ENCODE results near the gene RNF151.

RNF151 gene

GRCh38 chr16:1987198-1987597 is 20.5 kb downstream of the RNF151 start:
- Histone ChIP-seq H3K27ac (ENCODE audit: insufficient read depth in 1 of 2, low read depth in 1 of 2, low read length in 2 of 2, poor library complexity in 1 of 2, severe bottlenecking in 2 of 2) (no peak overlapping the region), H3K36me3 (ENCODE audit: control insufficient read depth in 4 of 4, insufficient read depth in 4 of 4, low read length in 3 of 4) (peaks cover 0 to 22% (median 16%) of the 10 kb centered on the region in 4 experiments), H3K4me1 (ENCODE audit: control extremely low read depth in 1 of 4, control insufficient read depth in 4 of 4, insufficient read depth in 4 of 4, low read length in 3 of 4) (peaks cover 0 to 45% (median 38%) of the 10 kb centered on the region in 4 experiments), H3K27me3 (replicated peaks in 2 of 5; ENCODE audit: control insufficient read depth in 4 of 5, insufficient read depth in 5 of 5, low read length in 4 of 5) (peaks cover 0 to 56% (median 33%) of the 10 kb centered on the region in 5 experiments), H3K4me3 (ENCODE audit: control insufficient read depth in 1 of 7, extremely low read depth in 1 of 7, insufficient read depth in 4 of 7, low read depth in 2 of 7, low read length in 6 of 7) (no peak overlapping the region), H3K9me3 (ENCODE audit: control extremely low read depth in 1 of 5, control insufficient read depth in 4 of 5, insufficient read depth in 2 of 5, low read depth in 1 of 5, low read length in 4 of 5) (no peaks in the 10 kb centered on the region)
- ChIA-PET POLR2A (no interaction called here), CTCF (no interaction called here)
- no peak for DNase-seq
- WGBS (ENCODE audit: insufficient coverage) = 90% methylated on average over 9 of the region's 10 CpGs

GRCh38 chr16:1989209-1990100 is 22.8 kb downstream of the RNF151 start, which contains the start of gene SYNGR3:
TSS of gene SYNGR3 (plus strand) at chr16:1989970. CDS start at chr16:1990103, 133 bp downstream.
- H3K27me3 ChIP-seq (replicated peaks in 2 of 5; ENCODE audit: control insufficient read depth in 4 of 5, insufficient read depth in 5 of 5, low read length in 4 of 5) = peaks cover 0 to 45% (median 22%) of the 10 kb centered on the region in 5 experiments
- H3K9me3 ChIP-seq (ENCODE audit: control extremely low read depth in 1 of 5, control insufficient read depth in 4 of 5, insufficient read depth in 2 of 5, low read depth in 1 of 5, low read length in 4 of 5) = no peaks in the 10 kb centered on the region
- H3K4me3 ChIP-seq (ENCODE audit: control insufficient read depth in 1 of 7, extremely low read depth in 1 of 7, insufficient read depth in 4 of 7, low read depth in 2 of 7, low read length in 6 of 7) = peak within 1 kb of the TSS in 6 of 7 experiments; percentile 19 to 66 (median 36)
- H3K36me3 ChIP-seq (ENCODE audit: control insufficient read depth in 4 of 4, insufficient read depth in 4 of 4, low read length in 3 of 4) = peaks cover 0 to 22% (median 16%) of the 10 kb centered on the region in 4 experiments
- H3K4me1 ChIP-seq (ENCODE audit: control extremely low read depth in 1 of 4, control insufficient read depth in 4 of 4, insufficient read depth in 4 of 4, low read length in 3 of 4) = peaks cover 0 to 39% (median 30%) of the 10 kb centered on the region in 4 experiments
- ChIA-PET POLR2A (no interaction called here), CTCF (interaction anchor here (1.3 kb wide), 1 partner anchor 21 kb away, joined by 3 read pairs; no protein-coding TSS in a partner anchor)
- H3K27ac ChIP-seq (ENCODE audit: insufficient read depth in 1 of 2, low read depth in 1 of 2, low read length in 2 of 2, poor library complexity in 1 of 2, severe bottlenecking in 2 of 2) = no peak within 1 kb of the TSS
- DNase-seq = no peak
- WGBS (ENCODE audit: insufficient coverage) = 9% methylated on average over 51 of the region's 67 CpGs

- ChIA-PET POLR2A (no interaction called here), CTCF (no interaction called here)
- Histone ChIP-seq H3K4me1 (ENCODE audit: control extremely low read depth in 1 of 4, control insufficient read depth in 4 of 4, insufficient read depth in 4 of 4, low read length in 3 of 4) (peaks cover 0 to 34% (median 24%) of the 10 kb centered on the region in 4 experiments), H3K27me3 (replicated peaks in 2 of 5; ENCODE audit: control insufficient read depth in 4 of 5, insufficient read depth in 5 of 5, low read length in 4 of 5) (peaks cover 0 to 45% (median 22%) of the 10 kb centered on the region in 5 experiments), H3K27ac (ENCODE audit: insufficient read depth in 1 of 2, low read depth in 1 of 2, low read length in 2 of 2, poor library complexity in 1 of 2, severe bottlenecking in 2 of 2) (no peak overlapping the region), H3K4me3 (ENCODE audit: control insufficient read depth in 1 of 7, extremely low read depth in 1 of 7, insufficient read depth in 4 of 7, low read depth in 2 of 7, low read length in 6 of 7) (peak overlapping the region in 2 of 7 experiments; percentile 36 to 50), H3K9me3 (ENCODE audit: control extremely low read depth in 1 of 5, control insufficient read depth in 4 of 5, insufficient read depth in 2 of 5, low read depth in 1 of 5, low read length in 4 of 5) (no peaks in the 10 kb centered on the region), H3K36me3 (ENCODE audit: control insufficient read depth in 4 of 4, insufficient read depth in 4 of 4, low read length in 3 of 4) (peaks cover 0 to 22% (median 16%) of the 10 kb centered on the region in 4 experiments)
- WGBS (ENCODE audit: insufficient coverage) = no CpG with 5 or more reads among the region's 25 CpGs
- DNase-seq = no peak
These were observed 23.4 kb downstream of the RNF151 start for GRCh38 chr16:1990101-1990350.

- Histone ChIP-seq H3K27ac (ENCODE audit: insufficient read depth in 1 of 2, low read depth in 1 of 2, low read length in 2 of 2, poor library complexity in 1 of 2, severe bottlenecking in 2 of 2) (no peak overlapping the region), H3K27me3 (replicated peaks in 2 of 5; ENCODE audit: control insufficient read depth in 4 of 5, insufficient read depth in 5 of 5, low read length in 4 of 5) (peaks cover 0 to 45% (median 22%) of the 10 kb centered on the region in 5 experiments), H3K9me3 (ENCODE audit: control extremely low read depth in 1 of 5, control insufficient read depth in 4 of 5, insufficient read depth in 2 of 5, low read depth in 1 of 5, low read length in 4 of 5) (no peaks in the 10 kb centered on the region), H3K4me3 (ENCODE audit: control insufficient read depth in 1 of 7, extremely low read depth in 1 of 7, insufficient read depth in 4 of 7, low read depth in 2 of 7, low read length in 6 of 7) (peak overlapping the region in 6 of 7 experiments; percentile 19 to 66 (median 36)), H3K36me3 (ENCODE audit: control insufficient read depth in 4 of 4, insufficient read depth in 4 of 4, low read length in 3 of 4) (peaks cover 0 to 19% (median 14%) of the 10 kb centered on the region in 4 experiments), H3K4me1 (ENCODE audit: control extremely low read depth in 1 of 4, control insufficient read depth in 4 of 4, insufficient read depth in 4 of 4, low read length in 3 of 4) (peaks cover 0 to 29% (median 22%) of the 10 kb centered on the region in 4 experiments)
- WGBS (ENCODE audit: insufficient coverage) = 2% methylated on average over 34 of the region's 50 CpGs
- ChIA-PET CTCF (no interaction called here), POLR2A (no interaction called here)
- DNase-seq = peak in 1 of 3 donors; percentile 10
These were observed 23.9 kb downstream of the RNF151 start for GRCh38 chr16:1990351-1991134.

GRCh38 chr16:1991135-1991551 is 24.5 kb downstream of the RNF151 start:
- Histone ChIP-seq H3K4me3 (ENCODE audit: control insufficient read depth in 1 of 7, extremely low read depth in 1 of 7, insufficient read depth in 4 of 7, low read depth in 2 of 7, low read length in 6 of 7) (peak overlapping the region in 4 of 7 experiments; percentile 46 to 66 (median 58)), H3K4me1 (ENCODE audit: control extremely low read depth in 1 of 4, control insufficient read depth in 4 of 4, insufficient read depth in 4 of 4, low read length in 3 of 4) (peaks cover 0 to 29% (median 21%) of the 10 kb centered on the region in 4 experiments), H3K36me3 (ENCODE audit: control insufficient read depth in 4 of 4, insufficient read depth in 4 of 4, low read length in 3 of 4) (peaks cover 0 to 13% (median 9%) of the 10 kb centered on the region in 4 experiments), H3K27ac (ENCODE audit: insufficient read depth in 1 of 2, low read depth in 1 of 2, low read length in 2 of 2, poor library complexity in 1 of 2, severe bottlenecking in 2 of 2) (no peak overlapping the region), H3K27me3 (replicated peaks in 2 of 5; ENCODE audit: control insufficient read depth in 4 of 5, insufficient read depth in 5 of 5, low read length in 4 of 5) (peaks cover 0 to 45% (median 22%) of the 10 kb centered on the region in 5 experiments), H3K9me3 (ENCODE audit: control extremely low read depth in 1 of 5, control insufficient read depth in 4 of 5, insufficient read depth in 2 of 5, low read depth in 1 of 5, low read length in 4 of 5) (no peaks in the 10 kb centered on the region)
- ChIA-PET POLR2A (interaction anchor here (1.2 to 1.5 kb wide), 2 partner anchors 26 to 157 kb away, joined by 3 read pairs; partner anchors contain the start of gene RPS2), CTCF (no interaction called here)
- 1% methylated on average over 15 of the region's 18 CpGs for WGBS (ENCODE audit: insufficient coverage)
- DNase-seq = peak in 2 of 3 donors; percentile 43 to 48

GRCh38 chr16:1991588-1991947 is 24.9 kb downstream of the RNF151 start:
- Histone ChIP-seq H3K27me3 (replicated peaks in 2 of 5; ENCODE audit: control insufficient read depth in 4 of 5, insufficient read depth in 5 of 5, low read length in 4 of 5) (peaks cover 0 to 45% (median 22%) of the 10 kb centered on the region in 5 experiments), H3K36me3 (ENCODE audit: control insufficient read depth in 4 of 4, insufficient read depth in 4 of 4, low read length in 3 of 4) (peaks cover 0 to 9% (median 5%) of the 10 kb centered on the region in 4 experiments), H3K27ac (ENCODE audit: insufficient read depth in 1 of 2, low read depth in 1 of 2, low read length in 2 of 2, poor library complexity in 1 of 2, severe bottlenecking in 2 of 2) (no peak overlapping the region), H3K4me3 (ENCODE audit: control insufficient read depth in 1 of 7, extremely low read depth in 1 of 7, insufficient read depth in 4 of 7, low read depth in 2 of 7, low read length in 6 of 7) (peak overlapping the region in 4 of 7 experiments; percentile 46 to 66 (median 51)), H3K9me3 (ENCODE audit: control extremely low read depth in 1 of 5, control insufficient read depth in 4 of 5, insufficient read depth in 2 of 5, low read depth in 1 of 5, low read length in 4 of 5) (no peaks in the 10 kb centered on the region), H3K4me1 (ENCODE audit: control extremely low read depth in 1 of 4, control insufficient read depth in 4 of 4, insufficient read depth in 4 of 4, low read length in 3 of 4) (peaks cover 0 to 29% (median 21%) of the 10 kb centered on the region in 4 experiments)
- POLR2A ChIA-PET = interaction anchor here (1.0 to 1.5 kb wide), 3 partner anchors 26 to 164 kb away, joined by 3 to 6 read pairs (median 3); partner anchors contain the start of genes RPS2 and TRAF7
- no peak for DNase-seq
- WGBS (ENCODE audit: insufficient coverage) = 10% methylated on average over 18 of the region's 22 CpGs
- CTCF ChIA-PET = no interaction called here

All from common myeloid progenitor, CD34-positive (primary cell).